Epithelial cell of proximal tubule (primary cell): ENCODE data around the gene ACTN3. TPM values are rescaled to one million over a fixed set of nuclear protein-coding genes. Genes with fewer than 3 reads are reported as not detected.

Source experiments
- DNase-seq: peaks from one replicate; pipeline ENCODE4 v3.0.0-alpha.2; 2011; ENCODE audit warnings: low read depth
- H3K4me3 ChIP-seq: 2 replicates; pipeline ENCODE4 v1.5.1; 2011; ENCODE audit warnings: low read depth, mild to moderate bottlenecking, low read length
- CTCF ChIP-seq: conservative IDR thresholded peaks from 2 replicates; pipeline ENCODE4 v1.5.1; 2012; ENCODE audit warnings: low read depth, mild to moderate bottlenecking, low read length
- total RNA-seq: library from RNA; depleted of rRNA; stranded (reverse); fragments of >200 nt; gene quantifications from 2 replicates; pipeline ENCODE4 v1.2.3, GENCODE V29; 2015

ACTN3 gene
- total RNA-seq, 1 donor from 2014 or later: not detected

GRCh38 chr11:66563832-66564231 is 17.1 kb downstream of the ACTN3 start:
- H3K4me3 ChIP-seq: no peak overlapping the region
- DNase-seq: no peak
- no peak for TF ChIP-seq CTCF

- H3K4me3 ChIP-seq: no peak overlapping the region
- TF ChIP-seq CTCF: no peak
- DNase-seq: no peak
These were observed 17.8 kb downstream of the ACTN3 start for GRCh38 chr11:66564538-66564937.

- no peak for TF ChIP-seq CTCF
- no peak for DNase-seq
- H3K4me3 ChIP-seq: no peak overlapping the region
These were observed 18.3 kb downstream of the ACTN3 start for GRCh38 chr11:66564984-66565383.

GRCh38 chr11:66566221-66566620 is 19.5 kb downstream of the ACTN3 start:
- no peak for DNase-seq
- no peak for TF ChIP-seq CTCF
- no peak overlapping the region for H3K4me3 ChIP-seq

GRCh38 chr11:66567787-66568123 is 21.1 kb downstream of the ACTN3 start:
- no peak for DNase-seq
- peak overlapping the region; percentile 53 for H3K4me3 ChIP-seq
- TF ChIP-seq CTCF: no peak

GRCh38 chr11:66568124-66568916 is 21.6 kb downstream of the ACTN3 start, which contains the start of gene CTSF:
TSS of gene CTSF (minus strand) at chr11:66568606. CDS start at chr11:66568486, 120 bp downstream.
- no peak for DNase-seq
- no peak for TF ChIP-seq CTCF
- peak within 1 kb of the TSS; percentile 53 for H3K4me3 ChIP-seq

- no peak for TF ChIP-seq CTCF
- H3K4me3 ChIP-seq: no peak overlapping the region
- no peak for DNase-seq
These were observed 22.4 kb downstream of the ACTN3 start for GRCh38 chr11:66569076-66569475.
